GM23338 (cell line): Measurements from ENCODE around the gene ANTXR1. TPM values are rescaled to one million over a fixed set of nuclear protein-coding genes. Genes with fewer than 3 reads are reported as not detected.

Source experiments
- ATAC-seq: fragments of 200-7000 bp; cut with Tn5 transposase; 3 replicates; pipeline ENCODE4 v1.9.1; 2020
- DNase-seq: peaks from one replicate; pipeline ENCODE4 v3.0.0-alpha.2; 2015; ENCODE audit warnings: low spot score
- H2AFZ ChIP-seq: fragments of 200-600 bp; sonication (generic); 2 replicates; pipeline ENCODE4 v1.8.0; 2016; ENCODE audit warnings: antibody characterized with exemption, mild to moderate bottlenecking, moderate library complexity
- H3F3A ChIP-seq: fragments of 200-600 bp; sonication (generic); replicated peaks from 2 replicates; pipeline ENCODE4 v1.8.0; 2017; ENCODE audit warnings: antibody characterized with exemption, mixed run types, low read depth
- H3K27ac ChIP-seq: fragments of 200-600 bp; sonication (generic); 2 replicates; pipeline ENCODE4 v1.6.1; 2016; ENCODE audit warnings: low read depth
- H3K27me3 ChIP-seq: fragments of 200-600 bp; sonication (generic); 2 replicates; pipeline ENCODE4 v1.8.0; 2016; ENCODE audit warnings: mild to moderate bottlenecking, mixed run types, moderate library complexity; ENCODE audit not compliant: insufficient read depth
- H3K36me3 ChIP-seq: fragments of 200-600 bp; sonication (generic); 2 replicates; pipeline ENCODE4 v1.8.0; 2016; ENCODE audit warnings: mild to moderate bottlenecking; ENCODE audit not compliant: insufficient read depth
- H3K4me1 ChIP-seq: fragments of 200-600 bp; sonication (generic); 2 replicates; pipeline ENCODE4 v1.8.0; 2016; ENCODE audit warnings: mild to moderate bottlenecking, moderate library complexity; ENCODE audit not compliant: insufficient read depth
- H3K4me2 ChIP-seq: fragments of 200-600 bp; sonication (generic); 2 replicates; pipeline ENCODE4 v1.7.1; 2017; ENCODE audit warnings: mixed run types
- H3K4me3 ChIP-seq: fragments of 200-600 bp; sonication (generic); 2 replicates; pipeline ENCODE4 v1.6.1; 2016; ENCODE audit warnings: mixed run types
- H3K79me2 ChIP-seq: fragments of 200-600 bp; sonication (generic); replicated peaks from 2 replicates; pipeline ENCODE4 v1.8.0; 2017; ENCODE audit warnings: mild to moderate bottlenecking; ENCODE audit not compliant: insufficient read depth
- H3K9me2 ChIP-seq: fragments of 200-600 bp; sonication (generic); 2 replicates; pipeline ENCODE4 v1.8.0; 2017; ENCODE audit not compliant: insufficient read depth
- H4K20me1 ChIP-seq: fragments of 200-600 bp; sonication (generic); replicated peaks from 2 replicates; pipeline ENCODE4 v1.8.0; 2017; ENCODE audit warnings: mild to moderate bottlenecking; ENCODE audit not compliant: insufficient read depth
- H3K27ac Mint-ChIP-seq: 2 replicates; pipeline ENCODE4 v1.8.0; 2020; ENCODE audit warnings: inconsistent platforms, mild to moderate bottlenecking, moderate library complexity, mixed read lengths
- H3K27me3 Mint-ChIP-seq: 3 replicates; pipeline ENCODE4 v1.8.0; 2022; ENCODE audit warnings: low read depth, mild to moderate bottlenecking, moderate library complexity, mixed read lengths, inconsistent platforms; ENCODE audit not compliant: insufficient read depth, poor library complexity
- H3K36me3 Mint-ChIP-seq: 3 replicates; pipeline ENCODE4 v1.8.0; 2021; ENCODE audit warnings: low read depth, mild to moderate bottlenecking, inconsistent platforms, moderate library complexity, mixed read lengths
- H3K4me1 Mint-ChIP-seq: 3 replicates; pipeline ENCODE4 v1.8.0; 2020; ENCODE audit warnings: mild to moderate bottlenecking, inconsistent platforms, mixed read lengths
- H3K4me3 Mint-ChIP-seq: 3 replicates; pipeline ENCODE4 v1.8.0; 2021; ENCODE audit warnings: moderate library complexity, mild to moderate bottlenecking, inconsistent platforms, mixed read lengths
- H3K9me3 Mint-ChIP-seq: 3 replicates; pipeline ENCODE4 v1.8.0; 2020; ENCODE audit warnings: moderate library complexity, mild to moderate bottlenecking, inconsistent platforms, mixed read lengths
- CREB1 ChIP-seq: fragments of 250-450 bp; sonication (Bioruptor Pico); IDR thresholded peaks from 2 replicates; pipeline ENCODE4 v1.5.0; 2020; ENCODE audit warnings: low read depth, mild to moderate bottlenecking, moderate library complexity
- CTCF ChIP-seq, 2 experiments: fragments of 200-600 bp in 1 of 2; sonication (generic) in 1 of 2; conservative IDR thresholded peaks; 2 replicates each; pipeline versions ENCODE4 v1.5.1 to v1.6.1; 2016 to 2017; ENCODE audit warnings: antibody characterized with exemption in 2 of 2, low read depth in 2 of 2, mild to moderate bottlenecking in 2 of 2, moderate library complexity in 1 of 2
- EZH2 ChIP-seq: fragments of 200-600 bp; sonication (generic); IDR thresholded peaks from one replicate; pipeline ENCODE4 v1.8.0; 2017; ENCODE audit warnings: antibody characterized with exemption, mild to moderate bottlenecking, low read depth; ENCODE audit not compliant: unreplicated experiment
- EZH2phosphoT487 ChIP-seq: fragments of 200-600 bp; sonication (generic); IDR thresholded peaks from one replicate; pipeline ENCODE4 v1.8.1; 2018; ENCODE audit warnings: antibody characterized with exemption; ENCODE audit not compliant: unreplicated experiment
- JUNB ChIP-seq: IDR thresholded peaks from one replicate; pipeline ENCODE4 v1.6.1; 2016; ENCODE audit warnings: antibody characterized with exemption; ENCODE audit not compliant: unreplicated experiment
- NANOG ChIP-seq: IDR thresholded peaks from 2 replicates; pipeline ENCODE4 v1.6.1; 2016; ENCODE audit warnings: antibody characterized with exemption, borderline replicate concordance
- POLR2AphosphoS5 ChIP-seq: IDR thresholded peaks from 2 replicates; pipeline ENCODE4 v1.6.1; 2016; ENCODE audit warnings: antibody characterized with exemption, low read depth
- STAT1 ChIP-seq: IDR thresholded peaks from one replicate; pipeline ENCODE4 v1.6.1; 2016; ENCODE audit warnings: antibody characterized with exemption; ENCODE audit not compliant: unreplicated experiment
- ZNF114 ChIP-seq: fragments of 250-450 bp; sonication (Bioruptor Pico); IDR thresholded peaks from 2 replicates; pipeline ENCODE4 v1.5.0; 2020; ENCODE audit warnings: mild to moderate bottlenecking, moderate library complexity
- ZNF331 ChIP-seq: fragments of 250-450 bp; sonication (Bioruptor Pico); IDR thresholded peaks from 2 replicates; pipeline ENCODE4 v1.5.0; 2020; ENCODE audit warnings: low read depth, mild to moderate bottlenecking, moderate library complexity
- polyA plus RNA-seq: library from polyadenylated mRNA; unstranded; fragments of >200 nt; fragmentation: Nextera tagmentation; extraction: Ambion mirVana; gene quantifications from 2 replicates; pipeline ENCODE4 v1.2.1, GENCODE V29; 2016
- total RNA-seq: library from RNA; depleted of rRNA; stranded (reverse); fragments of >200 nt; shearing (Covaris generic); gene quantifications from 2 replicates; pipeline ENCODE4 v1.2.3, GENCODE V29; 2014
- TF ChIP-seq, protein P1 (sequence below): IDR thresholded peaks from one replicate; pipeline ENCODE4 v1.6.1; 2018; ENCODE audit warnings: antibody characterized with exemption; ENCODE audit not compliant: unreplicated experiment
- TF ChIP-seq, protein P2 (sequence below): IDR thresholded peaks from 2 replicates; pipeline ENCODE4 v1.6.1; 2016; ENCODE audit warnings: antibody characterized with exemption
- TF ChIP-seq, protein P3 (sequence below): fragments of 250-450 bp; sonication (Bioruptor Pico); IDR thresholded peaks from 2 replicates; pipeline ENCODE4 v1.5.0; 2020; ENCODE audit warnings: mild to moderate bottlenecking, moderate library complexity

Gene ANTXR1
- total and polyA plus RNA-seq, 2 experiments from 2014 or later, result 16.1 to 23.1 TPM

- TF ChIP-seq ZNF331 (CRISPR knock-in tag), result no peak
Observed at GRCh38 chr2:69238449-69239031, 225.6 kb downstream of the ANTXR1 start (continued).

DNA sequence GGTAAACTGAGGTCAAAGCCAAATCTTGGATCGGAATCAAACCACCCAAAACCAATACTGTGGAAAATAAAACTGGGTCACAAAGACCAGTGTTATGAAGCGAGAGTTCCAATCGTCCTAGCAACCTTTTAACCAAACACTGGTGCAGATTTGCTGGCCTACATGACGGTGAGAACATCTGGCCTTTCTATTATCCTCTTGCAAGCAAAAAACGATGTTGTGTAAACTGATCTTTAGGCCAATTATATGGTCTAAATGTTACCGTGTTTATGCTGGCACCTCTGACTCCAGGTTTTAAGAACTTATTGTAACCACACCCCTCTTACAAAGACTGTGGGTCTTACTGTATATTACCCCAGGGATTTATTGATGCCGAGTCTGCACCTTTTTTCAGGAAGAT, 228.1 kb downstream of the ANTXR1 start:
- no peaks in the 10 kb centered on the region; the same call in 1 of the 2 replicates for H3K36me3 ChIP-seq
- no peak for ATAC-seq
- Mint-ChIP-seq H3K4me3 (no peak overlapping the region), H3K27me3 (no peaks in the 10 kb centered on the region), H3K27ac (no peak overlapping the region), H3K9me3 (no peaks in the 10 kb centered on the region), H3K4me1 (peaks cover 12% of the 10 kb centered on the region), H3K36me3 (peaks cover 4% of the 10 kb centered on the region; the same call in 1 of the 3 replicates)
- no peak for DNase-seq
- TF ChIP-seq JUNB (no peak), ZNF331 (CRISPR knock-in tag) (no peak), EZH2phosphoT487 (no peak), NANOG (no peak), POLR2AphosphoS5 (no peak), CREB1 (no peak), STAT1 (no peak), ZNF114 (CRISPR knock-in tag) (no peak), CTCF (conservative IDR thresholded peaks at IDR 0.05; ENCODE audit: low read depth in 2 of 2) (no peak), EZH2 (no peak)
- TF ChIP-seq, protein P1, sequence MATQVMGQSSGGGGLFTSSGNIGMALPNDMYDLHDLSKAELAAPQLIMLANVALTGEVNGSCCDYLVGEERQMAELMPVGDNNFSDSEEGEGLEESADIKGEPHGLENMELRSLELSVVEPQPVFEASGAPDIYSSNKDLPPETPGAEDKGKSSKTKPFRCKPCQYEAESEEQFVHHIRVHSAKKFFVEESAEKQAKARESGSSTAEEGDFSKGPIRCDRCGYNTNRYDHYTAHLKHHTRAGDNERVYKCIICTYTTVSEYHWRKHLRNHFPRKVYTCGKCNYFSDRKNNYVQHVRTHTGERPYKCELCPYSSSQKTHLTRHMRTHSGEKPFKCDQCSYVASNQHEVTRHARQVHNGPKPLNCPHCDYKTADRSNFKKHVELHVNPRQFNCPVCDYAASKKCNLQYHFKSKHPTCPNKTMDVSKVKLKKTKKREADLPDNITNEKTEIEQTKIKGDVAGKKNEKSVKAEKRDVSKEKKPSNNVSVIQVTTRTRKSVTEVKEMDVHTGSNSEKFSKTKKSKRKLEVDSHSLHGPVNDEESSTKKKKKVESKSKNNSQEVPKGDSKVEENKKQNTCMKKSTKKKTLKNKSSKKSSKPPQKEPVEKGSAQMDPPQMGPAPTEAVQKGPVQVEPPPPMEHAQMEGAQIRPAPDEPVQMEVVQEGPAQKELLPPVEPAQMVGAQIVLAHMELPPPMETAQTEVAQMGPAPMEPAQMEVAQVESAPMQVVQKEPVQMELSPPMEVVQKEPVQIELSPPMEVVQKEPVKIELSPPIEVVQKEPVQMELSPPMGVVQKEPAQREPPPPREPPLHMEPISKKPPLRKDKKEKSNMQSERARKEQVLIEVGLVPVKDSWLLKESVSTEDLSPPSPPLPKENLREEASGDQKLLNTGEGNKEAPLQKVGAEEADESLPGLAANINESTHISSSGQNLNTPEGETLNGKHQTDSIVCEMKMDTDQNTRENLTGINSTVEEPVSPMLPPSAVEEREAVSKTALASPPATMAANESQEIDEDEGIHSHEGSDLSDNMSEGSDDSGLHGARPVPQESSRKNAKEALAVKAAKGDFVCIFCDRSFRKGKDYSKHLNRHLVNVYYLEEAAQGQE, result no peak
- TF ChIP-seq, protein P2, sequence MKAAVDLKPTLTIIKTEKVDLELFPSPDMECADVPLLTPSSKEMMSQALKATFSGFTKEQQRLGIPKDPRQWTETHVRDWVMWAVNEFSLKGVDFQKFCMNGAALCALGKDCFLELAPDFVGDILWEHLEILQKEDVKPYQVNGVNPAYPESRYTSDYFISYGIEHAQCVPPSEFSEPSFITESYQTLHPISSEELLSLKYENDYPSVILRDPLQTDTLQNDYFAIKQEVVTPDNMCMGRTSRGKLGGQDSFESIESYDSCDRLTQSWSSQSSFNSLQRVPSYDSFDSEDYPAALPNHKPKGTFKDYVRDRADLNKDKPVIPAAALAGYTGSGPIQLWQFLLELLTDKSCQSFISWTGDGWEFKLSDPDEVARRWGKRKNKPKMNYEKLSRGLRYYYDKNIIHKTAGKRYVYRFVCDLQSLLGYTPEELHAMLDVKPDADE, result no peak
- TF ChIP-seq, protein P3, sequence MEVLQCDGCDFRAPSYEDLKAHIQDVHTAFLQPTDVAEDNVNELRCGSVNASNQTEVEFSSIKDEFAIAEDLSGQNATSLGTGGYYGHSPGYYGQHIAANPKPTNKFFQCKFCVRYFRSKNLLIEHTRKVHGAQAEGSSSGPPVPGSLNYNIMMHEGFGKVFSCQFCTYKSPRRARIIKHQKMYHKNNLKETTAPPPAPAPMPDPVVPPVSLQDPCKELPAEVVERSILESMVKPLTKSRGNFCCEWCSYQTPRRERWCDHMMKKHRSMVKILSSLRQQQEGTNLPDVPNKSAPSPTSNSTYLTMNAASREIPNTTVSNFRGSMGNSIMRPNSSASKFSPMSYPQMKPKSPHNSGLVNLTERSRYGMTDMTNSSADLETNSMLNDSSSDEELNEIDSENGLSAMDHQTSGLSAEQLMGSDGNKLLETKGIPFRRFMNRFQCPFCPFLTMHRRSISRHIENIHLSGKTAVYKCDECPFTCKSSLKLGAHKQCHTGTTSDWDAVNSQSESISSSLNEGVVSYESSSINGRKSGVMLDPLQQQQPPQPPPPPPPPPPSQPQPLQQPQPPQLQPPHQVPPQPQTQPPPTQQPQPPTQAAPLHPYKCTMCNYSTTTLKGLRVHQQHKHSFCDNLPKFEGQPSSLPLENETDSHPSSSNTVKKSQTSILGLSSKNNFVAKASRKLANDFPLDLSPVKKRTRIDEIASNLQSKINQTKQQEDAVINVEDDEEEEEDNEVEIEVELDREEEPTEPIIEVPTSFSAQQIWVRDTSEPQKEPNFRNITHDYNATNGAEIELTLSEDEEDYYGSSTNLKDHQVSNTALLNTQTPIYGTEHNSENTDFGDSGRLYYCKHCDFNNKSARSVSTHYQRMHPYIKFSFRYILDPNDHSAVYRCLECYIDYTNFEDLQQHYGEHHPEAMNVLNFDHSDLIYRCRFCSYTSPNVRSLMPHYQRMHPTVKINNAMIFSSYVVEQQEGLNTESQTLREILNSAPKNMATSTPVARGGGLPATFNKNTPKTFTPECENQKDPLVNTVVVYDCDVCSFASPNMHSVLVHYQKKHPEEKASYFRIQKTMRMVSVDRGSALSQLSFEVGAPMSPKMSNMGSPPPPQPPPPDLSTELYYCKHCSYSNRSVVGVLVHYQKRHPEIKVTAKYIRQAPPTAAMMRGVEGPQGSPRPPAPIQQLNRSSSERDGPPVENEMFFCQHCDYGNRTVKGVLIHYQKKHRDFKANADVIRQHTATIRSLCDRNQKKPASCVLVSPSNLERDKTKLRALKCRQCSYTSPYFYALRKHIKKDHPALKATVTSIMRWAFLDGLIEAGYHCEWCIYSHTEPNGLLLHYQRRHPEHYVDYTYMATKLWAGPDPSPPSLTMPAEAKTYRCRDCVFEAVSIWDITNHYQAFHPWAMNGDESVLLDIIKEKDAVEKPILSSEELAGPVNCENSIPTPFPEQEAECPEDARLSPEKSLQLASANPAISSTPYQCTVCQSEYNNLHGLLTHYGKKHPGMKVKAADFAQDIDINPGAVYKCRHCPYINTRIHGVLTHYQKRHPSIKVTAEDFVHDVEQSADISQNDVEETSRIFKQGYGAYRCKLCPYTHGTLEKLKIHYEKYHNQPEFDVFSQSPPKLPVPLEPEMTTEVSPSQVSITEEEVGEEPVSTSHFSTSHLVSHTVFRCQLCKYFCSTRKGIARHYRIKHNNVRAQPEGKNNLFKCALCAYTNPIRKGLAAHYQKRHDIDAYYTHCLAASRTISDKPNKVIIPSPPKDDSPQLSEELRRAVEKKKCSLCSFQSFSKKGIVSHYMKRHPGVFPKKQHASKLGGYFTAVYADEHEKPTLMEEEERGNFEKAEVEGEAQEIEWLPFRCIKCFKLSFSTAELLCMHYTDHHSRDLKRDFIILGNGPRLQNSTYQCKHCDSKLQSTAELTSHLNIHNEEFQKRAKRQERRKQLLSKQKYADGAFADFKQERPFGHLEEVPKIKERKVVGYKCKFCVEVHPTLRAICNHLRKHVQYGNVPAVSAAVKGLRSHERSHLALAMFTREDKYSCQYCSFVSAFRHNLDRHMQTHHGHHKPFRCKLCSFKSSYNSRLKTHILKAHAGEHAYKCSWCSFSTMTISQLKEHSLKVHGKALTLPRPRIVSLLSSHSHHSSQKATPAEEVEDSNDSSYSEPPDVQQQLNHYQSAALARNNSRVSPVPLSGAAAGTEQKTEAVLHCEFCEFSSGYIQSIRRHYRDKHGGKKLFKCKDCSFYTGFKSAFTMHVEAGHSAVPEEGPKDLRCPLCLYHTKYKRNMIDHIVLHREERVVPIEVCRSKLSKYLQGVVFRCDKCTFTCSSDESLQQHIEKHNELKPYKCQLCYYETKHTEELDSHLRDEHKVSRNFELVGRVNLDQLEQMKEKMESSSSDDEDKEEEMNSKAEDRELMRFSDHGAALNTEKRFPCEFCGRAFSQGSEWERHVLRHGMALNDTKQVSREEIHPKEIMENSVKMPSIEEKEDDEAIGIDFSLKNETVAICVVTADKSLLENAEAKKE (CRISPR knock-in tag), result no peak
- no peaks in the 10 kb centered on the region for H3K27me3 ChIP-seq
- H3K79me2 ChIP-seq, result no peaks in the 10 kb centered on the region
- peaks cover 3% of the 10 kb centered on the region; the same call in 1 of the 2 replicates for H3K9me2 ChIP-seq
- no peak overlapping the region for H3K27ac ChIP-seq
- no peaks in the 10 kb centered on the region for H3F3A ChIP-seq
- H3K4me2 ChIP-seq, result no peak overlapping the region
- no peaks in the 10 kb centered on the region for H3K4me1 ChIP-seq
- no peaks in the 10 kb centered on the region for H4K20me1 ChIP-seq
- no peak overlapping the region for H3K4me3 ChIP-seq
- H2AFZ ChIP-seq, result no peak overlapping the region
